Cardiac muscle cell (in vitro differentiated cells and primary cell): Measurements from ENCODE around the gene PPP2R2C. TPM values are rescaled to one million over a fixed set of nuclear protein-coding genes. Genes with fewer than 3 reads are reported as not detected.

Experiments used
- DNase-seq, 2 donors: peaks; one replicate each; pipeline versions ENCODE4 v3.0.0 to v3.0.0-alpha.2; 2010 to 2017; ENCODE audit warnings: low read depth in 1 of 2, low spot score in 1 of 2
- H3K27ac ChIP-seq: fragments of 200-600 bp; sonication (generic); 2 replicates; pipeline ENCODE4 v1.5.1; 2016
- H3K27me3 ChIP-seq: fragments of 200-600 bp; sonication (generic); 2 replicates; pipeline ENCODE4 v1.6.0; 2016; ENCODE audit warnings: control low read depth
- H3K36me3 ChIP-seq: fragments of 200-600 bp; sonication (generic); 2 replicates; pipeline ENCODE4 v1.5.1; 2016; ENCODE audit warnings: control low read depth
- H3K4me1 ChIP-seq: fragments of 200-600 bp; sonication (generic); 2 replicates; pipeline ENCODE4 v1.8.1; 2017; ENCODE audit warnings: low read depth, mild to moderate bottlenecking, mixed run types
- H3K4me3 ChIP-seq: fragments of 200-600 bp; sonication (generic); 2 replicates; pipeline ENCODE4 v1.5.1; 2016; ENCODE audit warnings: mild to moderate bottlenecking
- H3K9me3 ChIP-seq: fragments of 200-600 bp; sonication (generic); 2 replicates; pipeline ENCODE4 v1.5.1; 2017; ENCODE audit warnings: low read depth, mild to moderate bottlenecking, control low read depth
- CTCF ChIP-seq: IDR thresholded peaks from 2 replicates; pipeline ENCODE4 v1.5.1; 2012; ENCODE audit warnings: low read depth, mild to moderate bottlenecking, low read length
- polyA plus RNA-seq: library from polyadenylated mRNA; unstranded; fragments of >200 nt; fragmentation: Nextera tagmentation; extraction: Ambion mirVana; gene quantifications from 2 replicates; pipeline ENCODE4 v1.2.1, GENCODE V29; 2016
- total RNA-seq: library from RNA; depleted of rRNA; stranded (reverse); fragments of >200 nt; gene quantifications from 2 replicates; pipeline ENCODE4 v1.2.3, GENCODE V29; 2016

The PPP2R2C gene
- total and polyA plus RNA-seq, 2 experiments from 2014 or later, result not detected

DNA sequence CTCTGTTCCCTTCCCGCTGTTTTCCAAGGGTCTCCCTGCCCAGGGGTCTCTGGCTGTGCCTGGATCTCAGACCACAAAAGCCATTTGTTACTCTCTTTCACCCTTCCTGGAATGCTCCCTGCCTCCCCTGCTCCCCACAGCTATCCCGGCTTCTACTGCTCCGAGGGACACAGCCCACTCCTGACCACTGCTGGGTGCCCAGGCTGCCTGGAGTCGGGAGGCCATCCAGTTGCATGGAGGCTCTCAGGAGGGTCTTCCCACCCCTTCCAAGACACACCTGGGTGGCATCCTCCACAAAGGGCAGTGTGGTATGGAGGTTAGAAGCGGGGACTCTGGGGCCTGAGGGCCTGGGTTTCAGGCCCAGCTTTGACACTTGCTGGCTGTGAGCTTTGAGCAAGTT is 101.1 kb downstream of the PPP2R2C start:
- DNase-seq, result no peak
- H3K27me3 ChIP-seq, result no peaks in the 10 kb centered on the region
- H3K9me3 ChIP-seq, result no peaks in the 10 kb centered on the region
- no peak for TF ChIP-seq CTCF
- H3K27ac ChIP-seq, result no peak overlapping the region
- no peak overlapping the region for H3K4me3 ChIP-seq
- no peaks in the 10 kb centered on the region for H3K36me3 ChIP-seq
- H3K4me1 ChIP-seq, result no peaks in the 10 kb centered on the region

- no peak overlapping the region for H3K27ac ChIP-seq
- no peak for TF ChIP-seq CTCF
- no peaks in the 10 kb centered on the region for H3K4me1 ChIP-seq
- no peaks in the 10 kb centered on the region for H3K27me3 ChIP-seq
- H3K4me3 ChIP-seq, result no peak overlapping the region
- no peaks in the 10 kb centered on the region for H3K9me3 ChIP-seq
- no peak for DNase-seq
- no peaks in the 10 kb centered on the region for H3K36me3 ChIP-seq
These were observed 102.3 kb downstream of the PPP2R2C start for GRCh38 chr4:6369924-6370645.

DNA sequence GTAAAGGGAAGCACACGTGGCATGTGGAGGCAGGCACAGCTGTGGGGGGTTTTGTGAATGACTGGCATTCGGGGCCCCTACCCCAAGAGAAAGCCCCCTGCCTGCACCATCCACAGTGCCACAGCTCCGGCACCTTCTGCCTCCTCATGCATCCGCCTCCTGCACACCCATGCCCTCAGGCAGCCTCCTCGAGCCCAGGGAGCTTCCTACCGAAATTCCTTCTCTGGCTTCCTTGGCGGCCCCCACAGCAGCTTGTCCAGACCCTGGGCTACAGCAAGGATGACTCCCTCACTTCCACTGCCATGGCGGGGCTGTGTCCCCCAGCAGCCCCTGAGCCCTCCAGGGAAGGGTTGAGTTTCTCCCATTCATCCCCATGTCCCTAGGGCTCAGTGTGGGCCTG is 102.9 kb downstream of the PPP2R2C start:
- no peak for TF ChIP-seq CTCF
- DNase-seq, result no peak
- no peaks in the 10 kb centered on the region for H3K27me3 ChIP-seq
- H3K4me1 ChIP-seq, result no peaks in the 10 kb centered on the region
- H3K36me3 ChIP-seq, result no peaks in the 10 kb centered on the region
- H3K4me3 ChIP-seq, result no peak overlapping the region
- H3K27ac ChIP-seq, result no peak overlapping the region
- H3K9me3 ChIP-seq, result no peaks in the 10 kb centered on the region

DNA sequence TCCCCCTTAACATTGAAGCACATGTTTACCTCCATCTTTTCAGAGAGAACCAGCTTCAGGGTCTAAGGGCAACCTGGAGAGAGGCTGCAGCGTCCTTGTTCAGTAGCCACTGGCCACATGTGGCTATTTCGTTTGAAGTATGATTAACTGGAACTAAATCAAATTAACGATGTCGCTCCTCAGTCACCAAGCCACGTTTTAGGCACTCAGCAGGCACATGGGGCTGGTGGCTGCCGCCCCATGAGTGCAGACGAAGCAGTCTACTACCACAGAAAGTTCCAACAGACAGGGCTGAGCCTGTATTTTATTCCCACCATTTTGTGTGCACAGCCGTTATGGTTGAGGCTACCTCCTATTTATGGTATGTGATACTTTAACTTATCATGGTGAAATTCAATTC is 103.4 kb downstream of the PPP2R2C start:
- Histone ChIP-seq H3K36me3 (no peaks in the 10 kb centered on the region), H3K4me1 (no peaks in the 10 kb centered on the region), H3K27me3 (no peaks in the 10 kb centered on the region), H3K27ac (no peak overlapping the region), H3K9me3 (no peaks in the 10 kb centered on the region), H3K4me3 (no peak overlapping the region)
- no peak for DNase-seq
- TF ChIP-seq CTCF, result no peak

DNA sequence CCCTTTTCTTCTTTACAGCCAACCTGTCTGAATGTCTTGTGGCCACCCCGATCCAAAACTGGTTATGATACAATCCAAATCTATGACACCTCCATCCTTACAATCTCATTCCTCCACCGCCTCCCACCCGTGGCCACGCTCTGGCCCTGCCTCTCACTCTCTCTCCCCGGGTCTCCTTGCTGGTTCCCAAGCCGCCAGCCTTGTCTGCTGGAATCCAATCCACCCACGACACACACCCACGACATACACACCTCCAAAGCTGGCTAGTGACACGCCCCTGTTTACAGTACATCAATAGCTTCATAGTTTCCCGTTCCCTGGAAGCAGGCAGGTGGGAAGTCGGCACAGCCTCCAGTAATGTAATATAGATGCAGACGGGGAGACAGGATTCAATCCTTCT is 103.8 kb downstream of the PPP2R2C start:
- no peak for TF ChIP-seq CTCF
- Histone ChIP-seq H3K27me3 (no peaks in the 10 kb centered on the region), H3K9me3 (no peaks in the 10 kb centered on the region), H3K36me3 (no peaks in the 10 kb centered on the region), H3K27ac (no peak overlapping the region), H3K4me3 (no peak overlapping the region), H3K4me1 (no peaks in the 10 kb centered on the region)
- DNase-seq, result no peak
